ENCODE results near the gene SUSD4.
A peak's percentile ranks its signal among the peaks of the same experiment; 100 is the strongest.
"Not testable (repeated sequence)": the region's sequence is repeated elsewhere in the genome, so short reads cannot be mapped to it uniquely, and the experiment has no call there.

Gene SUSD4

DNA sequence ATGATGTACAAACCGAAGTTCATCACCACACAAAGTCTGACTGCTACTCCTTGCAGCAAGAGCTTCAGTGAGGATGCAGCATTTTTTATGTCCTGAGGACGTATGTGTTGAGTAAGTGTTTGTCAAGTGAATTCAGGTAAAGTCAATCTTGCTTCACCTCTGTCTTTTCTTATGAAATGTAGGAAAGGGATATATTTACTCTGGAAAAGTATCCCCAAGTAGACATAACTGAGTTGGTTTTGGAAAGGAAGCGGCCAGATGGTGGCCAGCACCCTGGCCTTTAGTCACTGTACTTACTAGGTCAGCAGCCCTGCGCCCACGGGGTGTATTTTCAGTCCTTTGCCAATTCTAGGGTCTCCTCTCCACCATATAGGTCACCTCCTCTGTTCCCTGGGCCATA is 75.2 kb downstream of the SUSD4 start:
- DNase-seq = no peak

DNA sequence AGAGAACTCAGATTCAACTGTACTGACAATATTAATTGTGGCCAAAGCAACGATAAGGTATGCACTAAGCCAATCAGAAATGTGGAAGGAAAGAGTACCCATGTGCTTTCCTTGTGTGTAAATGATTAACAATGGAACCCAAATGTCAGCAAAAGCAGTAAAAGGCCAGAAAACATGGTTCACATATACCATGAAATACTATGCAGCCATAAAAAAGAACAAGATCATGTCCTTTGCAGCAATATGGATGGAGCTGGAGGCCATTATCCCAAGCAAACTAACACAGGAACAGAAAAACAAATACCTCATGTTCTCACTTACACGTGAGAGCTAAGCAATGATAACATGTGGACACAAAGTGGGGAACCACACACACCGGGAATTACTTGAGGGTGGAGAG is 78.5 kb downstream of the SUSD4 start:
- DNase-seq = no peak

DNA sequence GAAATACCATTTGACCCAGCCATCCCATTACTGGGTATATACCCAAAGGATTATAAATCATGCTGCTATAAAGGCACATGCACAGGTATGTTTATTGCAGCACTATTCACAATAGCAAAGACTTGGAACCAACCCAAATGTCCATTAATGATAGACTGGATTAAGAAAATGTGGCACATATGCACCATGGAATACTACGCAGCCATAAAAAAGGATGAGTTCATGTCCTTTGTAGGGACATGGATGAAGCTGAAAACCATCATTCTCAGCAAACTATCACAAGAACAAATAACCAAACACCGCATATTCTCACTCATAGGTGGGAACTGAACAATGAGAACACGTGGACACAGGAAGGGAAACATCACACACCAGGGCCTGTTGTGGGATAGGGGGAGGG is 80.3 kb downstream of the SUSD4 start:
- not testable (repeated sequence) for DNase-seq

DNA sequence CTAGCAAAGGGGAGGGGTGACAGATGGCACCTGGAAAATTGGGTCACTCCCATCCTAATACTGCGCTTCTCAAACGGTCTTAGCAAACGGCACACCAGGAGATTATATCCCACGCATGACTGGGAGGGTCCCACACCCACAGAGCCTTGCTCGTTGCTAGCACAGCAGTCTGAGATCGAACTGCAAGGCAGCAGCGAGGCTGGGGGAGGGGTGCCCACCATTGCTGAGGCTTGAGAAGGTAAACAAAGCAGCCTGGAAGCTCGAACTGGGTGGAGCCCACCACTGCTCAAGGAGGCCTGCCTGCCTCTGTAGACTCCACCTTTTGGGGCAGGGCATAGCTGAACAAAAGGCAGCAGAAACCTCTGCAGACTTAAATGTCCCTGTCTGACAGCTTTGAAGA is 85.7 kb downstream of the SUSD4 start:
- not testable (repeated sequence) for DNase-seq

DNA sequence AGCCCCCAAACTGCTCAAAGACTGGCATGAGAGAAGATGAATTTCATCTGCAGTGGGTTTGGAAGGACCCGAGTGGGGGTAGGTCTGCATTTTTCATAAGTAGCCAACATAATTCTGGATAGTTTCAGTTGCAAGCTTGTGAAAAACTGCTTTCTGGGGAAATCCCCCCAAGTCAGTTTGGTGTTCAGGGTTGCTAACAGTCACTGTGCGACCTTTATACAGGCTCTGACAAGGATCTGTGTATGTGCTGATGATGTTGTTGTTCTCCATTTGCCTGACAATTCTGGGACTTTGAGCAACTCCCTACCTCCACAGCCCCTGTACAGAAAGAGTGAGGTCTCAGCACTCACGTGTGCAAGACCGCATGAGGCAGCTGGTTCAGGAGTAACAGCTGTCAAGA is 87.9 kb downstream of the SUSD4 start:
- DNase-seq = peak; percentile 3

DNA sequence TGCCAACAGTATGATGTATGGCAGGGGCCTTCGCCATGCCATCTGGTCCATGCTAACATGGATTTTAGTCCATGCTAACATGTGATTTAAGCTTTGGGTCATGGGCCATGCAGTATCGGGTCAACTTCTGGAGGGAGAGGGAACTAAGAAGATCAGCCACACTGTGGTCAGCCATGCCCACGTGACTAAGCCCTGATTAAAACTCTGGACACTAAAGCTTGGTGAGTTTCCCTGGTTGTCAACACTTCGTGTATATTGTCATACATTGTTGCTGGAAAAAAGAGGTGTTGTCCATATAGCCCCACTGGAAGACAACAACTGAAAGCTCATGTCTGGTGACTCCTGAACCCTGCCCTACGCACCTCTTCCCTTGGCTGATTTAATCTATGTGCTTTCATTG is 90.5 kb downstream of the SUSD4 start:
- no peak for DNase-seq

DNA sequence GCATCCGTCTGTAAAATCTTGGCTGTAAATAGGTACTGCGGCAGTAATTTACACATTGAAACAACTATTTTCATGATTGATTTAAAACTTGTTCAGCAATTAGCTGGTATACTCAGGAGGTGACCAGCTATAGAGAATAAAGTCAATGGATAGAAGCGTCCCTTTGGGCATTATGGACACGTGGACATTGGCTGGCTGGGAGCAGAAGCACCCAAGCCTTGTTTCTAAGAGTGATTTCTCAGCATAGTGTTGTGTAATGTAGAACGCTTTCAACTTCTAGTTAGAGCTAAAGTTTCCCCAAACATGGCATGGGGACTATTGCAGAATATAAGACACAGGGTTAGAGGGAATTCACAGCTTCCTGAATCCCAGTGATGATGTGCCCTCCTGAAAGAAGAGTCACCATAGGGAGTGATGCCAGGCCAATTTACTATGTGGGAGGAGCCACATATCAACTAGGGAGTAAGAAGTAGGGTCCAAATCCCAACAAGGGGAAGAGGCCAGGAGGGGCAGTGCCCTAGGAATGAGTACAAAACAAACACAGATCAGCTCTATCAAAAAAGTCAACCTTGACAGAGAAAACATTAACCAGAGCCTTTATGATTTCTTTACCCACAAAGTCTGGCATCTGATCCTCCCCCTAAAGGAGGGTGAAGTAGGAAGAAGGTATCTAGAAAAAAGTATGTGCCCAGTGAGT is 92.7 kb downstream of the SUSD4 start:
- peak; percentile 3 for DNase-seq

DNA sequence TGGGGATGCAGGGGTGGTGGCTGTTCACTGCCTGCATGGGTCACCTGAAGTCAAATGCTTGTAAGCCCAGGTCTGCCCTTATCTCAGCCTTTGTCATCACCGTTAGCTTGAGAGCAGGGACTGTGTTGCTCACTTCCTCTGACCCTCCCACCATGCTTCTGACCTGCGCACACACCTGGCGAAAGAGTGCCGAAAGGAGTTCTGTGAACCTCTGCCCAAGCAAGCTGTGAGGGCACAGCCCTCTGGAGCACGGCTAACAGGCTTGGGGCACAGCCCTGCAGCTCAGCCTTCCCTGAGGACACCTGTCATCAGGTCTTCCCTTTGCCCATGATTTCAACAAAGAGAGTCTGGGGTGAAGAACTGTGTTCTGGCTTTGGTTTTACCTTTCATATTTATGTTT is 93.8 kb downstream of the SUSD4 start:
- DNase-seq = no peak

DNA sequence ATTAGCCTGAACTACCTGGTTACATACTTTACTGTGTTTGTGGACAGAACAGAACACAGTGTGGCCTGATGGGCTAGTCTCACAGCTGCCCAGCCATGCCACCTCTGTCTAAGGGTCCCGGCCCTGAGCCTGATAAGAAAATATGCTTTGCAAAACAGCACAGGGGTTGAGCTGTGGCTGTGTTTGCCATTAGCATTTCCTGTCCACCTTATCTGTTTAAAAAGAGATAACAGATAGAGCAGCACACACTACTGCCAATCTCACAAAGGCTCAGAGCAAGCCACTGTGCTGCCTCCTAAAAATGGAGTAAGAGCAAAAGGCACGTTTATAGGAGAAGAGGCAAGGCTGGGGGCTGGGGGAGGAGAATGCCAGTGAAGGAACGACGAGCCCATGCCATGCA is 95.0 kb downstream of the SUSD4 start:
- no peak for DNase-seq

DNA sequence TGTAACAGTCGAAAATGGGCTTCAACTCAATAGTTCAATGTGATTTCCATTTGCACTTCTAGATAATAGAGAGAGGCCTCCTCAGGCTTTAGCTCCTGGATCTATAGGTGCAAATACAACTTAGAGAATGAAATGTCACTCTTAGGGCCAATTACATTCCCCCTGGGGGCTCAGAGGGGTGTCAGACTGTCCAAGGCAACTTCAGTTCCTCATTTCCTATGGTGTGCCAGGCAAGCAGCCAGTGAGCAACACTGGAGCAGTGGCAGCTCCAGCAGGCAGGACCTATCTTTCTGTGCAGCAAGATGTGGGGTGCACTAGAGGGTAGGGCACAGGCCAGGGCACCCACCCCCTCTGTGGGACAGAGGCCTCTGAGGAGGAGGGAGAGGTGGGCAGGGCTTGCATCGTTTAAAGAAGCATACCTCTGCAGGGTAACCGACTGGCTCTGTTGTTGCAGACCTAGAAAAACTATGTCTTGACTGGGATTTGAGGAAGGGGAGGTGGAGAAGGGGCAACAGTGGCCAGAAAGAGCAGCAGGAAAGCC is 97.3 kb downstream of the SUSD4 start:
- DNase-seq = no peak

DNA sequence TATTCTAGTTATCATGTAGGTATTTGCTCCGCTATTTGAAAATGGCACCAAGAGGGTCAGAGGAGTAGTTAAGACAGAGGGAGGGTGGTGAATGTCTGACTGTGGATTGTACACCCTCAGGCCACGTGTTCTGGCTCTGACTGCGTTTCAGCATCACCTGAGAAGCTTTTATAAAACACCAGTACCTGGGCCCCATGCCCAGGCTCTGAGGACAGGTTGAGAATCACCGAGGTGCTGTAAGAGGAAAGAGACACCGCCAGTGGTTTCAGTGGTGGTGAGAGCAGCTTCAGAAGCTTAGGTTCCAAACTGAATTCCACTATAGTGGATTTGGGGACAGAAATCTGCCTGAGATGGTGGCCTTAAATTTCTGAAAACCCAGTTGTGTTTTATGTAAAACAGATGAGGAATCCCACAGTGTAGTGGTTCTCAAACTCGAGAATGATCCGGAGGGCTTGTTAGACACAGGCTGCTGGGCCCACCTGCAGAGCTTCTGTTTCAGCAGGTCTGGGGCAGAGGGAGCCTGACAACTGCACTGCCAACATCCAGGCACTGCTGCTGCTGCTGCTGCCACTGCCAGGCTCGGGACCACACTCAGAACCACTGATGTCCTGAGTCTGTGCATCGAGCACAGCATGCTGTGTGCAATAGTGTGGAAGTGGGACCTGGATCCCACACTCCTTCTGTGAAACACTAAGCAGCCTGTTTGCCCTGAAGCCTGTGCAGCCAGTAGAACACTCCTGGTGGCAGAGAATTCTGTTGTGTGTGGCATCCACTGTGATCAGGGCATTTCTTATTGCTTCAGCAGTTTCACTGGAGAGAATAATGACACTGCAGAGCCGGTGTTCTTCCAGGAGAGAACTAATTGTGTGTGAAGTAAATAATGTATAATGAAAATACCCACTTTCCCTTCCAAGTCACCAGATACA is 98.7 kb downstream of the SUSD4 start:
- DNase-seq = no peak

DNA sequence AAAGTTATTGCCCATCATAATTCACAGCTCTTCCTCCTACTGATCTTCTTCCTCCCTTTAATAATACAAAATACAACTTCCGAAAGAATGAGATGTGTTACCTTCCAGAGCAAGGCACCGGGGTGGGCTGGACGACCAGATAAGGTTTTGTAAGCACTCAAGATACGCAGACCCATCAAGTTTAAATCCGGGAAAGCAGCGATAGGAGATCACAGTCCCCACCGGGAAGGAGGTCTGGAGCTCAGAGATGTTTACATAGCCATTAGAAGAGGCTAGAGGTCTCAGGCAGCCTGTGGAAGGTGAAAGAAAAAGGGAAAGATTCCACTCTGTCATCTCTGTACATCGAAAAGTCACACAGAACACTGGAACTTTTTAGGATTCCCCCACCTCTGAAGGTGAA is 99.4 kb downstream of the SUSD4 start:
- no peak for DNase-seq

DNA sequence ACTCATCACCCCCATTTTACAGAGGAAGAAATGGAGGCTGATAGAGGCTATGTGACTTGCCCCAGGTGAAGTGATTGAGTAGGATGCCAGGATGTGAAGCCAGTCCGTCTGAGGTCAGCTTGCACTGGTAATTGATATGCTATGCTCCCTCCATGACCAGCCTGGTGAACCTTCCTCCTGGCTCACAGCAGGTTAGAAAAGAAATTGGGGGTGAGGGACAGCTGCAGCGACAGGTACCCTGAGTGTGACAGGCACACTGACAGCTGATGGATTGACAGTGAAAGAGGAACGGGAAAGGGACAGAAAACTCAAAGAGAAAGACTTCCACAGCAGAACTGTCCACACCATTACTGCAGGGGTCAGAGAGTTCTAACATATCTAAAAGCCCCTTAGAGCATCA is 102.1 kb downstream of the SUSD4 start:
- DNase-seq = no peak

DNA sequence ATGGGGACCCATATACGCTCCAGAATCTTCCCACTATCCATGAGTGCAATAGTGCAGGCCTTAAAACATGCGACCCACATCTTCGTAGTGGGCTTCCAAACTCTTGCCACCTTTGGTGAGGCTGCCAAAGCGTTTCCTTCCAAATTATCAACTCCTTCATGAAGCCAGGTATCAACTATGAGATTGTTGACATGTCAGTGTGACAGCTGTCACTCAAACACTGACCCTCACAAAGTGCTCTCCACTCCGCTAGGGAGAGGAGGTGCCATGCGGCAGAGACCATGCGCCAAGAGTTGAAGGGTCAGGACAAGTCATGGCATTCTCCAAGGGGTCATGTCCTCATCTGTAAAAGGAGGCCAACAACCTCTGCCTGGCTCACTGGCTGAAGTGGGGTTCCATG is 103.3 kb downstream of the SUSD4 start:
- DNase-seq = no peak

DNA sequence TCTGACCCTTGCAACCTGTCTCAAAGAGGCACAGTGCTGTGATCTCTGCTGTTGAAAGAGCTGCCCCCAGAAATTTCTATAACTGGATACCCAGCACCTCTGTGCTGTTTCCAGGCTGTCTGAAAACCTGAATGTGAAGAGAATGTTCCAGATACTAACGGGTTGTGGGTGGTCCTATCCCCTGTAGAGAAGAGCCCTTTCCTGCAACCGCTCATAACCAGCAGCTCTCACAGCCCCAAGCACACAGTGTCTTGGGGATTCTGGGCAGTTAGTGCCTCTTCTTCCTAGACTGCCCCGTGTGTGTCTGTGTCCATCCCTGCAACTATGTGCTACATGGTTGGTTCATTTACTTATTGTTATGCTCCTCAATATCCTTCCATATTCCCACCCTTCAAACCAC is 104.5 kb downstream of the SUSD4 start:
- DNase-seq = no peak

DNA sequence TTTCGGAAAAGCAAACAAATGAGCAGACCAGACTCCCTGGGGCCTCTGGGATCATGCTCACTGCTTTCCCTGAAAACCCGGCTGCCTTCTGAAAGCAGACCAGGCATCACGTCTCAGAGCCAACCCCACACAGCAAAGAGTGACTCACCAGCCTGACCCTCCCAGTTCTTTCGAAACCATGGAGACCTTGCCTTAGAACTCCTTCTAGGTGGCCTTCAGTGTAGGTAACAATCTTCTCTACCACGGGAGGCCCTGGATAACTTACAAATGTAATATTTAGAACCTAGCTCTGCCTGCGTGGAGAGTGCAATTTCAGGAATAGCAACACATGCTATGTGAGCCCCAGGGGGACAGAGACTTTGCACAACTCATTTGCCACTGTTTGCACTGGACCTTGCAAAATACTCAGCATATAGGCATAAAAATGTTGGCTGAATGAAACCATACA is 105.2 kb downstream of the SUSD4 start:
- no peak for DNase-seq

DNA sequence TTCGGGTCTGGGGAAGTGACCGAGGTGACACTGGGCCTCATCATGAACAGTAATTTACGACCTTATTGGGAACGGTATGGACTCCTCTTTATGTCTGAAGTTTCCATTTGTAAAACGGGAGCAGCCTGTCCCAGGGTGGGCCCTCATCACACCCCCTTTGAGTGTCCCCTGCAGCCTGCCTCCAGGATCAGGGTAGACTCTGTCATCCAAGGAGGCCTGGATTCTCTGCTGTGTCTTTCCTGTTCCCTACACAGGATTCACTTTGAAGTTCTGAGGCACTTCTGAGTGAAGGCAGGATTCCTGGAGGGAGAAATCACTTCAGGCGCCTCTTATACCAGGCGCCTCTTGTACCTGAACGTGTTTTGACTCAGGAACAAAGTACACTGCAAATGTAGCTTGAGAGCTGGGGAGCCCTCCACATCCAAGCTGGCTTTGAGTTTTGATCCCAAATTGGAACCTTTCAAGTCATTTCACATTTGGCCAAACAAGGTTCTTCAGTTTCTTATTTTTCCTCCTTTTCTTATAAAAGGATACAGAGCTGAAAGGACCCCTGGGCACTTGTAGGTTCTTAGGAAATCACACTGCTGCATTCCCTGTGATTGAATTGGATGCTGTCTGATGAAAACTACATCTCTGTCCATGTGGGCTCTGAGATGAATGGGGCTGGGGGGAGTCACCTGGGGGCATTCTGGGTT is 106.0 kb downstream of the SUSD4 start:
- DNase-seq = no peak

DNA sequence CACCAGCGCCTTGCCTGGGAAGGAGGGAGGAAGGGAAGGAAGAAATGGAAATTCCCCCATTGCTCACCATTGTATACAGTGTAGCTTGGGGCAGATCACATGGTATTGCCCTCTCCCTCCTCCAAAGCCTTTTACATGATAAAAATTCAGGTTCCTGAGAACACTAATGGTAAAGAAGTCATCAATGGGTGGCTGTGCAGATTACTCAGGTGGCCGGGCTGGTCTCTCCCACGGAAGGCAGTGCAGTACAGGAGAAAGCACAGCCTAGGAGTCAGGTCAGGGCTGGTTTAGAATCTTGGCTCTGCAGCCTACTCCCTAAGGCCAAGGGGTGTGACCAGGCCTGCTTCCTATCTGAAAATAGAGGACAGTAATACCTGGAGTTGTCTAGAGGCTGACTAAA is 107.9 kb downstream of the SUSD4 start:
- no peak for DNase-seq

DNA sequence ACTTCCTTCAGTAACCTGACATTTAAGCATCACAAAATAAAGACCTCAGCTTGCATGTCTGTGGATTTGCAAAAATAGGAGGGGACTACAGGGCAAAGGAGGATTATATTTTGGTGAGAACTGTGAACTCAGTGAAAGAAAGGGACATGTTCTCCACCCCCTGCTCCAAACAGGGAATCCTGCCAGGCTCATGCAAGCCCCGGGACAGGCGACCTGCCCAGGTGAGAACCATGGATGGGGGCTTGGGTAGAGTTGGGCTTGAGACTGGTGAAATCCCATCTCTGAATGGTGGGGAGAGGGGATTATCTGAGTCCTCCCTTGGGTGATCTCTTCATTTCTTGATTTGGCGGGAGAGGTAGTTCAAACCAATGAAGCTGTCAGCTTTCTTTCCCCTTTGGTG is 110.1 kb downstream of the SUSD4 start:
- DNase-seq = no peak

DNA sequence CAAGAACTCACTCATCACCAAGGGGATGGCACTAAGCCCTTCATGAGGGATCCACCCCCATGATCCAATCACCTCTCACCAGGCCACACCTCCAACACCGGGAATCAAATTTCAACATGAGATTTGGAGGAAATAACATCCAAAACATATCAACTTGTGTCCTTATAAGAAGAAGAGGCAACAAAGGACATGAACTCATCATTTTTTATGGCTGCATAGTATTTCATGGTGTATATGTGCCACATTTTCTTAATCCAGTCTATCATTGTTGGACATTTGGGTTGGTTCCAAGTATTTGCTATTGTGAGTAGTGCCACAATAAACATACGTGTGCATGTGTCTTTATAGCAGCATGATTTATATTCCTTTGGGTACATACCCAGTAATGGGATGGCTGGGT is 112.6 kb downstream of the SUSD4 start:
- not testable (repeated sequence) for DNase-seq

DNA sequence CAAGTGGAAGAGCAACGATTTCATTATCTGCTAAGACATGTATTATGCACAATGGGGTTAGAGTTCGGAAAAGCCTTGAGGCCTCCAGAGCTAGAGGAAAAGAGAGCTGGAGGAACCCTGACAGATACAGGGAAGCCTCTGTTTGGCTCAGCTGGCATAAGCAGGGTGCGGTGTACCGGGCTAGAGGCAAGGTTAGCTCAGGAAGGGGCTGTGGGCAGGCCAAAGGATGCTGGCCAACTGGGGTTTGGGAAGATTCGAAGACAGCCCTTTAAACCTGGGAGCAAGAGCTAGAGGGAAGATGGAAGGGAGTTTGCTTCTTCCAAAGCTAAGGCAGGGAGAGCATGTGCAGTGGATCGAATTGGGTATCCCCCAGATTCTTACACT is 113.4 kb downstream of the SUSD4 start:
- no peak for DNase-seq

DNA sequence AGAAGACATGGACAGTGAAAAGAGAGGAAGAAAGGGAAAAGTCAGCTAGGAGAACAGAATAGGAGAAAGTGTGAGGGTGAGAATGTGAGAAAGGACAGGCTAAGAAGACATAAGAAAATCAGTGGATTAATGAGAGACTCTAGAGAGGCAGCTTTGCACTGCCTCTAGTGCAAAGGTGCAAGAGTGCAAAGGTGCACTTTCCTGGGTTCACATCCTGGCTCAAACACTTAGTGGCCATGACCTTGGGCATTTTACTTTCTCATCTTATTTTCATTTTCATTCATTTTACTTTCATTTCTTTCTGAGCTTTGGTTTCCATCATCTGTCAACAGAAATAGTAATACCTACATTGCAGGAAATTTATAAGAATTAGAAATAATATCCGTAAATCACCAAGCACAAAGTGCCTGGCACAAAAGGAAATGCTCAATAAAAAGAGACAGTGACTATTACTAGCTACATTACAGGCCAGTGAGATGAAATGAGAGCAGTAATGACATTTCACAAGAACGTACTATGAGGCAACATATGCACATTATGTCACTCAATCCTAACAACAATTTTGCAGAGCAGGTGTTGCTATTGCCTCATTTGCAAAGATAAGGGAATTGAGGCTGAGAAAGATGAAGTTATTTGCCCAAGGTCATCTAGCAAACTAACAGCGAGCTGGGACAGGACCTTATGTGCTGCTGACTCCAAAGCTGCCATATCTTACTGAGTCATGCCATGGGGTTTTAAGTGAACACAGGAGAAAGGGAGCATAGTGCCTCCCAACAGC is 113.9 kb downstream of the SUSD4 start:
- DNase-seq = peak; percentile 37

DNA sequence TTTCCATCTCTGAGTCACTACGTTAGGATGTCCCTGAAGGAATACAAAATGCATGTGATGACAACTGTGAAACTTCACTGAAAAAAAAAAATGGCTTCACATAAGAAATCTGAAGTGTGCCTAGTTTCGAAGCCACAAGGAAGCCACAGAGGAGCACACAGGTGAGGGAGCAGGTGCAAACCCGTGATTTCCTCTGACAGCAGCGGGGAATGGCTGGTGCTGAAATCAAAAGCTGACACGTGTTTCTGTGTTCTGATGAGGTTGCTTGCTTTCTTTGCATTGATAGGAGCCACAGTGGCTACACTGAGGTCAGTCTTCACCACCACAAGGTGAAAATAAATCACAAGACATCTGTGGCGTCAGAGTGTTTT is 115.2 kb downstream of the SUSD4 start:
- no peak for DNase-seq
